Activated T-cell treated with anti-CD3 and anti-CD28 coated beads, Interleukin-2, amount 50 U/mL, for 48 hours (primary cell): ENCODE measurements around the gene LARP1.
"Not testable (repeated sequence)": the region's sequence is repeated elsewhere in the genome, so short reads cannot be mapped to it uniquely, and the experiment has no call there.

Experiments
- DNase-seq, 2 experiments: peaks; one replicate each; pipeline ENCODE4 v3.0.0-alpha.2; 2020

Gene LARP1

DNA sequence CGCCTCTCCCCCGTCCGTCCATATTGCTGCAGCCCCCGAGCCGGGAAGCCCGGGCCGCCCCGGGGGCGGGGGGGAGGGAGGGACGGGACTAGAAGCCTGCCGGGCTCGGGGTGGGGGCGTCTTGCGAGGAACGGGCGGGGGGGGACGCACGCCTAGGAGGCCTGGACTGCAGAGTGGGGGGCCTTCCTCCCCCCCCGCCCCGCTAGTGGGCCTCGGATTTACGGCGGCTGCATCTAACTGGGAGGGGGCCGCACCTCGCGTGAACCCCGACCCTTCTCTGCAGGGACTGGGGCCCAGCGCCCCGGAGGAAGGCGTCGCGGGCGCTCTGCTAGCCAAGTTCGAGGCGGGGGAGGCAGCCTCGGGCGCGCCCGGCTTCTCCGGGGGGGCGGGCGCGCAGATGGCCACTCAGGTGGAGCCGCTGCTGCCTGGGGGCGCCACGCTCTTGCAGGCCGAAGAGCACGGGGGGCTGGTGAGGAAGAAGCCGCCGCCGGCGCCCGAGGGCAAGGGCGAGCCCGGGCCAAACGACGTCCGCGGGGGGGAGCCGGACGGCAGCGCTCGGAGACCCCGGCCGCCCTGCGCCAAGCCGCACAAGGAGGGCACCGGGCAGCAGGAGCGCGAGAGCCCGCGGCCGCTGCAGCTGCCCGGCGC lies at the start of gene LARP1:
LARP1 (plus strand) TSS at position 17 of the 648 bp plus-strand sequence; CDS start at position 398, 381 bp downstream.
- no peak for DNase-seq

DNA sequence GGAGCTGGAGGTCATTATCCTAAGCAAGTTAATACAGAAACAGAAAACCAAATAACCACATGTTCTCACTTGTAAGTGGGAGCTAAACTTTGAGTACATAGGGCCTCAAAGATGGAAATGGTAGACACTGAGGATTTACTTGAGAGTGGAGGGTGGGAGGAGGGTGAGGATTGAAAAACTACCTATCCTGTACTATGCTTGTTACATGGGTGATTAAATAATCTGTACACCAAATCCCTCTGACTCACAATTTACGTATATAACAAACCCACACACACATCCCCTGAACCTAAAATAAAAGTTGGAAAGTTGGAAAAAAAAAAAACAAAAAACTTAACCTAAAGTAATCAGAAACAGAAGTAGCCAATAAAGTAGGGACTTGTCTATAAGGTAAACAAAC lies 48.8 kb upstream of the LARP1 start:
- no peak for DNase-seq

DNA sequence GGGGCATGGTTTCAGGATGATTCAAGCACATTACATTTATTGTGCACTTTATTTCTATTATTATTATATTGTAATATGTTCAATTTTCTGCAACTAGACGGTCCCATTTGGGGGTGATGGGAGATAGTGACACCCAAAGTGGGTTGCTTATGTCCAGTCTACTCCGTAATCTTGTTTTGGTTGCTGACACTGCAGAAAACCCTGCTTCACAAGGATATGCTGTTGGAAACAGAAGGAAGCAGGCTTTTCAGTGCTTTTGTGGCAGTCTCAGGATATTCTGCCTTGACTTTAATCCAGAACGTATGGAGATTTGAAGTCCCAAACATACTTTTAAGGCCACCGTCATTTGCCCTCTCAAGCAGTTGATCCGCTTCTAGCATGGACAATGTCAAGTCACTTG lies 47.5 kb upstream of the LARP1 start:
- DNase-seq = no peak

DNA sequence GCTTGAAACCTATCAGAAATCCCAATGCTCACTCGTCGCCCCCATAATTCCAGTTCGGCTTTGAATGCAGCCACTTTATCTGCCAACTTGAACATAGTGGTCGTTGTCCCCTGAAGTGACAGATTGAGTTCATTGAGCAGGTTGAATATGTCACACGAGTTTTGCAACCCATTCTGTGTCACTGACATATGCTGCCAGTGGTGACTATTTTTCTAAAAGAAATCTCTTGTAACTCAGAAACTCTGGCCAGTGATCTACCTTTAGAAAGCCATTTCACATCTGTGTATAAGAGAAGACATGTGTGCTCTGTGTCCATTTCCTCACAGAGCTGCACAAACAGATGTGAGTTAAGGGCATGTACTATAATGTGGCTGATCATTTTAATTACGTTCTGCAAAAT lies 47.0 kb upstream of the LARP1 start:
- DNase-seq = no peak

DNA sequence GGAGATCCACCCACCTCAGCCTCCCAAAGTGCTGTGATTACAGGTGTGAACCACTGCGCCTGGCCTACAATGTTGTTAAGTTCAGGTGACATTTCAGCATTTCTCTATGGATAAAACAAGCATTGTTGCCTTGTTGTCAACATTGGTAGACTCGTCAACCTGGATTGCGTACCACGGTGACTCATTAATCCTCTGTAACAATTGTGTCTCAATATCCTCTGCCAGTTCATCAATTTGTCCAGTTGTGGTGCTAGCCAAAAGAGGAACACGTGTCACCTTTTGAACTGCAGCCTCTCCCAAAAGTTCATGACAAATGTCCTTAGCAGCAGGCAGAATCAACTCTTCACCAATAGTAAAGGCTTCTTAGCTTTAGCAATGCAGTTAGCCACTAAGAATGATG lies 46.3 kb upstream of the LARP1 start:
- DNase-seq = no peak

DNA sequence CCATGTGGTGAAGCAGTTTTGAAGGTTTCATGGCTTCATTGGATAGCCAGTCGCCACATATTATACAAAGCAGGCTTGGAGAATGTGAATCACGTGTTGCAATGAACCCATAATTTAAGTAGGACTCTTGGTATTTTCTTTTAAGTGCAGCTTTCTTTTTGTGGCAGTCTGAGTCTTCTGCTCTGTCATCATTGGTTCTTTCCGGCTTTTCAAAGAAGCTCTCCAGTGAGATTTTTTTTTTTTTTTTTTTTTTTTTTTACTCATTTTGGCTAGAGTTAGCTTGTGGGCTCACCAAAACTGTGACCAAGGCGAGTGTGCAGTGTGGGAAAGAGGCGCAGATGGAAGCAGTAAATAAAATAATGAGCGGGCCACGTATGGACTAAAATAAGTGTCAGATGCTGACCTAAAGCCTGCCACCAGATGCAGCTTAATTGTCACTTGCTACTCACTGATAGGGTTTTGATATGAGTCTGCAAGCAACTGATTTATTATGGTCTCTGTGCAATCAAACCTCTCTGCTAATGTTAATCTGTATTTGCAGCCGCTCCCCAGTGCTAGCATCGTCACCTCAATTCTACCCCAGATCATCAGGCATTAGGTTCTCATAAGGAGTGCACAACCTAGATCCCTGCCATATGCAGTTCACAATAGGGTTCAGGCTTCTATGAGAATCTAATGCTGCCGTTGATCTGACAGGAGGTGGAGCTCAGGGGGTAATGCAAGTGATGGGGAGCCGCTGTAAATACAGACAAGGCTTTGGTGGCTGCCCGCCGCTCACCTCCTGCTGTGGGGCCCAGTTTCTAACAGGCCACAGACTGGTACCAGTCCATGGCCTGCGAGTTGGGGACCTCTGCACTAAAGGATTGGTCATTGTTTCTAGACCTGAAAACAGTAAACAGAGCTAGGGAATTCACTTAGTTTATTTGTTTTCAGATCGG lies 45.5 kb upstream of the LARP1 start:
- DNase-seq = no peak

DNA sequence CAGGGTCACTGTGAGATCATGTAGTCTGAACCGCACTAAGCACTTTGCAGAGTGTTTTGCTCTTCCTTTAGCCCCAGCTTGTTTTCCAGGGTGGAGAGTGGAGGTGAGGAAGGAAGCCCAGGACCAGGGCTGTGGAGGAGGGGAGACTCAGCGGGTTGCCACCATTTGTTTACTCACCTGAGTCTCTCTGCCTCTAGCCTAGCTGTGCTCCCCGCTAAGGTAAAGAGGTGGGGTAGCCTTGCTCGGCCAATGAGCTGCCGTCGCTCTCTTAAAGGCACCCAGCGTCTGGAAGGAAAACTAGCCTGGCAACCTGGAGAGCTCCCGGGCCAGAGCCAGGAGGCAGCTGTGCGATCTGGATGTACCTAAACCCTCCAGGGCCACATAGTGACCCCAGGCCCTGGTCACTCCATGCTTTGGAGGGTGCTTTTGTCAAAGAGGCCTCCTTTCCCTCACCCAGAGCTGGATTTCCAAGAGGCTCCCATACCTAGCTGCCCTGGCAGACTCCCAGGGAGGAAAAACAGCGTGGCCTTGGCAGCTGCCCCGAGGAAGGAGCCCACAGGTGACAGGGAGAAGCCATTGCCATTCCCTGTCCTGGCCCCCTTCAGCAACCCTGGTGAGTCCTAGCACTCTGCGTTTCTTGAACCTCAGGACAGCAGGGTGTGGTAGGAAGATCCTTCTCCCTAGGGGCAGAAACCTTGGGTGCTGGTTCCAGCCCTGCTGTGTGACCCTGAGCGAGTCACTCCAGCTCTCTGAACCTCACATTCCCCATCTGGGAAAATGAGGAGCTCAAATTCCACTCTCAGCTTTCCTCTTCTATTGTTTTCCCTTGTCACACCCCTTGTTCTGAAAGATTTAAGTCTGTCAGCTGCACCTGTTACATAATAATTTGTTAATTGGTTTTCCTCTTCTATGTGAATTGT lies 42.4 kb upstream of the LARP1 start:
- DNase-seq = no peak

DNA sequence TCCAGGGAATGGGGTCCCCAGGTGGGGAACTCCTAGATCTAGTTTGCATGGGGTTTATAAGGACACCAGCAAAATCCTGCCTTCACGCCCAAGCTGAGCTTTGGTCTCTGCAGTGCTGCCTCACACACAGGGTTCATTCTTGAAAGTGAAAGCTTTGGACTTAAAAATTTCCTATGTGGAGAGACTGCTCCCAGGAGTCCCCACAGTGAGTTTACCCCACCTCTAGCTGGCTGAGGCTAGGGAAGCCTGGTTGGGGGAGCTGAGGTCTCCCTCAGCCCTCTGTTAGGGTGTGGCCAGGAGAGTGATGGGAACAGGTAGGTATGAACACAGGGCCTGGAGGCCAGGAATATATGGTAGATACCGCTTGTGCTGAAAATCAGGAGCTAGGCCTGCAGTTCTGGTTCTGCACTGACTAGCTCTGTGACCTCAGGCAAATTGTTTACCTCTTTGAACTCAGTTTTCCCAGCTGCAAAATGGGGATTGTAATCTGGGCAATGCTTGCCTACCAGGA lies 41.5 kb upstream of the LARP1 start:
- no peak for DNase-seq

DNA sequence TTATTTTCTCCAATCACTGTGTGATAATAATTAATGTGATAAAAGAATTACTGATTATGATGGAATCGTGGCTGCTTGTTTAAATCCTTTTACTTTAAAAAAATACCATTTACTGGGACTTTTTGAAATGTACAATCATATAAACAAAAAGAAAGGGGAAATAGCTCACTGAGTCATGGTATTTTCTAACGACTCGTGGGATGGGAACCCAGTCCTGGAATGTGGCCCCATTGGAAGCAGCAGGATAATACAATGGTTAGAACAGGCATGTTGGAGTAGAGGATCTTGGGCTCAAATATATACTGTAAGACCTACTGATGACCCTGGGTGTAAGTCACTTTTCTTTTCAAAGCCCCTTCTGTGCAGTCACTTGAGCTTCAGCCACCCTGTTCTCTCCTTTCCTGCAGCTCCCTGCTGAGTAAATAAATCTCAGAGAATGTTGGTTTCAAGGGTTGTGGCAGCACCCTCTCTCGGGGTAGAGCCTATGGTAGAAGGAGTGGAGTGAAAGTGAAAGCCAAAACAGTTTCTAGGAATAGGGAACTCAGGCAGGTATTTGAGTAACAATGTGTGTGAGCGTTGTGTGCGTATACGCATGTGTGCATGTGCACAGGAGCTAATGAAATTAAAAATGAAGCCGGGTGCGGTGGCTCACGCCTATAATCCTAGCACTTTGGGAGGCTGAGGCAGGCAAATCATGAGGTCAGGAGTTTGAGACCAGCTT lies 40.8 kb upstream of the LARP1 start:
- DNase-seq = no peak

DNA sequence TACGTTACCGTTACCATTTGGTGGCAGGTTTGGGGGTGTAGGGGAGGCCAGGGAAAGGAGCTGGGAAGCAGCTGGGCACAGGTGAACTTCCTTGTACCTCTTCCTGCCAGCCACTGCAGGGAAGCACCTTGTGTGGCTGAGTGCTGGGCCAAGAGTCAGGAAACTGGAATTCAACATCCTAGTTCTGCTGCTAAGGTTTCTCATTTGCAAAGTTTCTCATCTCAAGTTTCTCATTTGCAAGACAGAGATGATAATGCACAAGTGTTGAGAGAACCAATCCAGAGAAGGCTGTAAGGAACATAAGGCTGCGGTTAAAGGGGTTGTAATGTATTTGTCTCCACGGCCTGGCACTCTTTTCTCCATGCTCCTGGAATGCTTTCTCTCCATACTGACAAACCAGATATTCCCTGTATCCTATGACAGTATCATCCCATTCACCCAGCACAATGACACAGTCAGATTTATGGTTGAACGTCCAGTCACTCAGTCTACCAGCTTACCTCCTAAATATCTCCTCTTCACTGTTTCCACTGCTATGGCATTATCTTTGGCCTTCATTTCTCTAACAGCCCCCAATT lies 33.6 kb upstream of the LARP1 start:
- DNase-seq = no peak

DNA sequence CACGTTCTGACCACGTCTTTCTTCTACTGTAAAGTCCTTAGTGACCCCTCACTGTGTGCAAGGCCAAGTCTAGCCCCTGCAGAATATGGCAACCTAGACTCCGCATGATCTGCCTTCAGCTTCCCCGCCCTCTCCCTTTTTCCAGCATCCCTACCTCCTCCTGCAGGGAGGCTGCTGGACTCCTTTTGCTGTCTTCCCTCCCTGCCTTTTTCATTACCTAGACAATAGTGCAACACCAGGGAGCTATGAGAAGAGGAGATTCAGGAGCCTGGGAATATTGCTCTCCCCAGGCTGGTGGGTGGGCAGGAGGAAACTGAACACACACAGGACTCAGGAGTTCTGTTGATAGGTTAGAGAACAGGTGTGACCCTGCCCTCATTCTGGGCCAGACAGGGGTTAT lies 33.1 kb upstream of the LARP1 start:
- DNase-seq = no peak

DNA sequence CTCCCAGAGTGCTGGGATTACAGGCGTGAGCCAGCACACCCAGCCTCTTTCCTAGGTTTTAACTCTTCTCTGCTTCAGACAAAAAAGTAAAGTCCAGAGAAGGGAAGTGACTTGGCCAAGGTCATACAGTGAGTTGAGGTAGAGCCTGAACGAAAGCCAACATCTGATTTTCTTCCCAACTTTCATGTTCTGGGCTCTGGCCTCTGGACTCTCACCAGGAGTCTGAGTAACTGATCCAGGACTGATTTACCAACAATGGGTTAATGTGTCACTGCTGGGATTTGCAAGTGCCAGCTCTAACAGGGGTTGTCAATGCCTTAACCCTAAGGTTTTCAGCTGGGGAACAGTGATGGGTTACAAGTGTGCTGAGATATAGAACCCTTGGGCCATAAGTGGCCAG lies 32.2 kb upstream of the LARP1 start:
- DNase-seq = no peak

DNA sequence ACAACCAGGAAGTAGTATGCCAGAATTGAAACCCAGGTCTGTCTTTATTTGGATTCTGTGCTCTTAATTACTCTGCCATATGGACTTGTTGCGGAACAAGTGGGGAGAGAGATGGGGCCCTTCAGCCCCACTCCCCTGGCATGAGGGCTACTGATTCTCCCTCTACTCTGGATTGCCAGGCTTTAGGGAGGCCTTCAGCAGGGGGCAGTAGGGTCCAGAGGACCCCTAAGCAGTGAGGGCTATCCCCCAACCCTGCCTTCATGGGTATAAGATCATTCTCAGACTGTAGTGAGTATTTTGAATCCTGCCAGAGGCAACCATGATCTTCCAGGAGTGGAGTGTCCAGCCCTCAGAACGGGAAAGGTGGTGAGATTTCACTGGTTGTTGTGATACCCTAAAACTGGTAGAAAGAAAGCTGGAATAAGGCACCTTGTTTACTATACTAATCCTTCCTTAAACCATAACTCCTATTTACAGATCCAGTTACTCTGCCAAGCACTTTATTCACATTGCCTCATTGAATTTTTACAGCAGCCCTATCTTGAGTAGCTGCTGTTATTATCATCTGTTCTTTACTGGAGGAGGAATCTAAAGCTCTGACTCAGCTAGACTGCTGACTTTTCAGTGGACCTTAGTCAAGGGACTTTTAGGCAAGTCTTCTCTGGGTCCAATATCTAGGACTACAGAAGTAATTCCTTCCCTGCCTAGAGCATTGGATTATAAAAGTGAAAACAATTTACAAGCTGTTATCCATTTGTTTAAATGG lies 31.3 kb upstream of the LARP1 start:
- DNase-seq = no peak

DNA sequence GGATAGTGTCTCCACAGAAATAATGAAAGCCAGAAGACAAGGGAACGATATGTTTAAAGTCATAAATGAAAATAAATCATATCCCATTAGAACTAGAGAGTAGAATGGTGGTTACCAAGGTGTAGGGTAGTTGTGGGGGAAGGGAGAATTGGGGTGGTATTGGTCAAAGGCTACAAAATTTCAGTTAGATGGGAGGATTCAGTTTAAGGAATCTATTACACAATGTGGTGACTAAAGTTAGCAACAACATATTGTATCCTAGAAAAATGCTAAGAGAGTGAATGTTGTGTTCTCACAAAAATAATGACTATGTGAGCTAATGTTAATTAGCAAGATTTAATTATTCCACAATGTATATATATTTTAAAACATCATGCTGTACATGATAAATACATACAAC lies 27.8 kb upstream of the LARP1 start:
- DNase-seq = no peak

DNA sequence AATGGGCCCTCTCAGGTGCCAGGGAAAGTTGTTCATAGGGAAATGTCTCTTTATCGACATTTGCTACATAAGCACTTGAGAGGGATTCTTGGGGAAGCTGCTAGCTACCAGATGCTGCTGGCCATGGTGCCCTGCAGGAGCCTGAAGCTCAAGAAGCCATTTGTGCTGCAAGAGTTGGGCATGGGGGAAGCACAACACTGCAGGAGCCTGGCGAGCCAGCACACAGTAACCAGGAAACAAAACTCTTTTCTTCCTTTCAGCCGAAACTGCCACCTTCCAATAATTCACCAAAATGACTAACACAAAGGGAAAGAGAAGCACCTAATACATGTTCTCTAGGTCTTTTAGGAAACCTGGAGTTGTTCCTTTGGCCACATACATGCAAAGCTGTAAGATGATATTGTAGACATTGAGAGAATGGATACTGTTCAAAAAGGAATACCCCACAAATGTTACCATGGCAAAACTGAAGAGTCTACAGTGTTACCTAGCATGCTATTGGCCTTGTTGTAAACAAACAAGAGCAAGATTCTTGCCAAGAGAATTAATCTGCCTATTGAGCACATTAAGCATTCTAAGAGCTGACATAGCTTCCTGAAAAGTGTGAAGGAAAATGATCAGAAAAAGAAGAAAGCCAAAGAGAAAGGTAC lies 26.1 kb upstream of the LARP1 start:
- no peak for DNase-seq

DNA sequence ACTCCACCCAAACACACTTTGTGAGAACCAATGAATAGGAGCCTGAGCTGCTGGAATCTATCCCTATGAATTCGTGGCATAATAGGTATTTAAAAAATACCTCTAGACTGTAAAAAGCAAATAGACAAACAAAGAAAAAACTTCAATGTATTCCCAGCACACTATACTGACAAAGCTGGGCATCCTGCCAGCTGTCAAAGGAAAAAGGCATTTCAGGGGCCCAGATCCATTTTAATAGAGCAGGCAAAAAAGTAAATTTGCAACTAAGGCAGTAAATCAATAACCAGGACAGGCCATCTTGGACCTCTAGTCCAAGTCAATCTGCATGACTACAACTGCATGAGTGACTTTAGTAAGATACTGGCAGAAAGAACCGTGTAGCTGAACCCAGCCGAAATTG lies 25.6 kb upstream of the LARP1 start:
- no peak for DNase-seq

DNA sequence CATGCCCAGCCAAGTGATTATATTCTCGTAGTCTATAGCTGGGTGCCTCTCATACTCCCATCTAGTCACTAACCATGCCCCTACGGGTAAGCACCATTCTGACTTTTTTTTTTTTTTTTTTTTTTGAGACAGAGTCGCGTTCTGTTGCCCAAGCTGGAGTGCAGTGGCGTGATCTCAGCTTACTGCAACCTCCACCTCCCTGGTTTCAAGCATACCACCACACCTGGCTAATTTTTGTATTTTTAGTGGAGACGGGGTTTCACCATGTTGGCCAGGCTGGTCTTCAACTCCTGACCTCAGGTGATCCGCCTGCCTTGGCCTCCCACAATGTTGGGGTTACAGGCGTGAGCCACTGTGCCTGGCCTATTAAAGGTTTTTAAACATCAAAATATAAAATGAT lies 24.4 kb upstream of the LARP1 start:
- not testable (repeated sequence) for DNase-seq

DNA sequence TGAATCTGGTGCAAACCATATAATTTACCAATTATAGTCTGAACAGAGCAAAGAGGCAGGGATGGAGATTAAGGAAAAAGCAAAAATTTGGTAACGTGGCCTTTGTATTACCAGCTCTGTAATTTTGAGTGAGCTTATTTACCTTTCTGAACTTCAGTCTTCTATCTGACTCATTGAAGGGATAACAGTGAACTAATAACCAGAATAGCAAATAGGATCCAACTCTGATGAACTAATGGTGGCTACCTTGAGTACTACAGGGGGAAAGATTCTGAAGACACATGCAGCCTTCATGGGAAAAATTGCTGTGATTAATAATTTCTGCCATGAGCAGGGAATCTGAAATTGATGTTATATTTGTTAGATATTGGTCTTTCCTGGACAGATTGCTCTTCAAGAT lies 23.0 kb upstream of the LARP1 start:
- DNase-seq = no peak

DNA sequence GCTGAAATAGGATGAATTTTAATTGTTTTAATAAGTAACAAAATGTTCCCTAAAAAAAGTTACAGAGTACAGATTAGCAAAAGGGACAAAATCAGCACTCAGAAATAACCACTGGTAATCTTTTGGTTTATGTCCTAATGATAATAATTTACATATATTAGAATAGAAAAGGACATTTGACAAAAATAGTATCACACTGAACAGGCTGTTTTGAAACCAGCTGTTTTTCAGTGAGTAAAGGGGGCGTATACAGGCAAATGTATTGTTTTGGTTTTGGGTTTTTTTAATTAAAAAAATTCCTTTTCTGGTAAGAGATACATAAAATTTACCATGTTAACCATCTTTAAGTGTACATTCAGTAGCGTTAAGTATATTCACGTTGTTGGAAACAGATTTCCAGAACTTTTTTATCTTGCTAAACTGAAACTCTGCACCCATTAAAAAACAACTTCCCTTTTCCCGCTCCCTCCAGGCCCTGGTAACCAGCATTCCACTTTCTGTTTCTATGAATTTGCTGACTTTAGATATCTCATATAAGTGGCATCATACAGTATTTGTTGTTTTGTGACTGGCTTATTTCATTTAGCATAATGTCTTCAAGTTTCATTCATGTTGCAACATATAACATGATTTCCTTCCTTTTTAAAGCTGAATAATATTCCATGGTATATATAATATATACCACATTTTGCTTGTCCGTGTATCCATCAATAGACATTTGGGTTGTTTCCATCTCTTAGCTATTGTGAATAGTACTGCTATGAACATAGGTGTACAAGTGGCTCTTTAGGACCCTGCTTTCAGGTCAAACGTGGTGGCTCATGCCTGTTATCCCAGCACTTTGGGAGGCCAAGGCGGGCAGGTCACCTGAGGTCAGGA lies 20.6 kb upstream of the LARP1 start:
- DNase-seq = no peak

DNA sequence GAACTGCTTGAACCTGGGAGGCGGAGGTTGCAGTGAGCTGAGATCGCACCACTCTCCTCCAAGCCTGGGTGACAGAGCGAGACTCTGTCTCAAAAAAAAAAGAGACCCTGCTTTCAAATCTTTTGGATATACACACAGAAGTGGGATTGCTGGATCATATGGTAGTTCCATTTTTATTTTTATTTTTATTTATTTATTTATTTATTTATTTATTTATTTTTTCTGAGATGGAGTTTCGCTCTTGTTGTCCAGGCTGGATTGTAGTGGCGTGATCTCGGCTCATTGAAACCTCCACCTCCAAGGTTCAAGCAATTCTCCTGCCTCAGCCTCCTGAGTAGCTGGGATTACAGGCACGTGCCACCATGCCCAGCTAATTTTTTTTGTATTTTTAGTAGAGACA lies 19.8 kb upstream of the LARP1 start:
- DNase-seq = not testable (repeated sequence)
